ENCODE measurements around the gene LRRC10B.

The LRRC10B gene

DNA sequence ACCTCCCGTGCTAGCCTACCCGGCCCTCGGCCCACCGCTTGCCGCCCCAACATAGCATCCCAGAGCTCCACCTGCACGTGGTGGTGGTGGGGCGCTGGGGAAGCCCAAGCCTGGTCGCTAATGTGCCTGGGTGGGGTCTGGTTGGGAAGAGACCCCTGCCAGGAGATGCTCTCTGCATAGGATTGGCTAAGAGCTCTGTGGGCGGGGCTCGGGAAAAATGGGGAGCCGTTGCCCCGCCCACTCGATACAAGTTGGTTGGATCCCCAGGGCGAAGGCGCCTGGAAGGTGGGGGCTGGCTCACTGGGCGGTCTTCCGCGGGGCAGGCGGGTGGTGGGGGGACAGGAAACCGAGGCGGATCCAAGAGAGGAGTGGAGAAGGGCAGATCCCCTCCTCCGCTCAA is 7.6 kb downstream of the LRRC10B start:
- no peaks in the 10 kb centered on the region for H3K36me3 ChIP-seq (ENCODE audit: control insufficient read depth, insufficient read depth, low read length)
- H3K4me3 ChIP-seq (ENCODE audit: insufficient read depth, low read depth, low read length), result no peak overlapping the region
- H3K27me3 ChIP-seq (ENCODE audit: control insufficient read depth, insufficient read depth, low read length, poor library complexity, severe bottlenecking), result no peaks in the 10 kb centered on the region
- peaks cover 33% of the 10 kb centered on the region for H3K4me1 ChIP-seq (ENCODE audit: control insufficient read depth, insufficient read depth, low read length)
- H3K9me3 ChIP-seq (ENCODE audit: control insufficient read depth, low read length), result no peaks in the 10 kb centered on the region
- no peak overlapping the region for H3K27ac ChIP-seq (ENCODE audit: insufficient read depth, low read depth, low read length, poor library complexity, severe bottlenecking)
- 83 to 84% methylated on average over 22 of the region's 22 CpGs for WGBS, 2 experiments

DNA sequence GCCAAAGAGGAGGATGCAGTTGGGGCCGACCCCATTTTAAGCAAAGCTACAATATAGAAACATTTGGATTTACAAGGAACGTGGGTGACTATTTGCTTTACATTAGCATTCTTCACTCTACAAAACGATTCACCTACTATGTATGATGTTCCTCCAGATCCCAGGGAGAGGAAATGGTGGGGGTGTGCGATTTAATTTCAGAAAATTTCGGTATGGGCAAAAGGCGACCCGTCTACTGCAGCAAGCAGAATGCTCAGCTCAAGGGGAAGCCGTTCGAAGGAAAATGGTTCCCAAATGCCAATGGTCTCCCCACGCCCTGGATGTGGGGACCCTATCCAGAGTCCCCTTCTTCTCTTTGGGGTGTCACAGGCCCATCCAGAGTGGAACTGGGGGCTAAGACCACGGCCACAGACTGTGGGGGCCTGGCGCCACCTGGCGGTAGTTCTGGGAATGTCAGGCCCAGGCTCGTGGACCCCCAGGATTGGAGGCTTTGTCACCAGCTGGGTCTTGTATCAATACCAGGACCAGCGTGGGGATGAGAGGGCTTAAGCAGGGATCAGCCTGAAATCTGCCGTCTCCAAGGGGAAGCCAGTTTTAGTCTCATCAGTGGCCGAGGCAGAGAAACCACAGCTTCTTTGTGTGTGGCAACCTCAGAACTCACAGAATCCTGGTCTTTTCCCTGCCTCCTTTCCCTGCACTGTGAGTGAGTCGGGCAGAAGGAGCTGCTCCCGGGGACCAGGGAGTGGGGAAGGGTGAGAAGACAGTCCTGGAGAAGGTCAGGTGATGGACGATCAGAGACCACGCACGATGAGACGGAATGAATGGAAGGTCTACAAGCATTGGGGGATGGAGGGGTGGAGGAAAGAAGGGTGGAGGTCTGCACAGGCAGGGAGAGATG is 8.4 kb downstream of the LRRC10B start:
- Histone ChIP-seq H3K4me1 (ENCODE audit: control insufficient read depth, insufficient read depth, low read length) (peaks cover 26% of the 10 kb centered on the region), H3K27ac (ENCODE audit: insufficient read depth, low read depth, low read length, poor library complexity, severe bottlenecking) (no peak overlapping the region), H3K27me3 (ENCODE audit: control insufficient read depth, insufficient read depth, low read length, poor library complexity, severe bottlenecking) (no peaks in the 10 kb centered on the region), H3K36me3 (ENCODE audit: control insufficient read depth, insufficient read depth, low read length) (no peaks in the 10 kb centered on the region), H3K9me3 (ENCODE audit: control insufficient read depth, low read length) (no peaks in the 10 kb centered on the region), H3K4me3 (ENCODE audit: insufficient read depth, low read depth, low read length) (no peak overlapping the region)
- WGBS, 2 experiments, result 52 to 54% methylated on average over 21 to 23 of the region's 23 CpGs

DNA sequence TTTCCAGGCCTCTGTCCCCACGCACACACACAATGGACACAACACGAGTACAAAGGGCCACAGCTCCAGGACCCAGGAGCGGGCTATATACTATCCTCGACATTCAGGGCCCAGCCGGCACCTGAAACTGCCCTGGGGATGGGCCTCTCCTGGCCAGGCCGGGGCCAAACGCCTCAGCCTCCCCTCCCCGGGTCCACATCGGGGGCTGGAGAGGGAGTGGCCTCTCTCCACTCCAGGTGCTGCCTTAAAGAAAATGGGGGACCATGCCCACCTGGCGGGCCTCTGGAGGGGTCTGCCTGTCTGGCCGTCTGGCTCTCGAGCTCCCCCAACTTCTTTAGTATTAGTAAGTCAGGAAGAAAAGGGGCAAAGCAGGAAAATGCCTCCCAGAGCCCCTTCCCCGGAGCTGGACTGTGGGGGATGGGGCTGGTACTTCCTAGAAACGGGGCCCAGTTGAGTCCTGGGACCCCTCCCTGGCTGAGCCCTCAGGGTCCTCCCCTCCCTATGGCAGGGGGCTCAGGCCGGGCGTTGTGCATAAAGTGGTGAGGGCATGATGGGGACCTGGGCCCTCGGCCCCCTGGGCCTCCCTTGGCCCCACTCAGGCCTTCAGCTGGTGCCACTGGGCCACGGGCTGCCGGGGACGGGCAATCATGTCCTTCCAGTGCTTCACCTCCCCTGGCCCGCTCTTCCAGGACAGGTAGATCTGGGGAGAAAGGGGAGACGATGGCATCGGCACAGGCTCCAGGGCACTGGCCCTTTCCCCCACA is 9.7 kb downstream of the LRRC10B start:
- H3K4me1 ChIP-seq (ENCODE audit: control insufficient read depth, insufficient read depth, low read length), result peaks cover 26% of the 10 kb centered on the region
- H3K4me3 ChIP-seq (ENCODE audit: insufficient read depth, low read depth, low read length), result no peak overlapping the region
- no peaks in the 10 kb centered on the region for H3K36me3 ChIP-seq (ENCODE audit: control insufficient read depth, insufficient read depth, low read length)
- 88 to 90% methylated on average over 23 of the region's 23 CpGs for WGBS, 2 experiments
- H3K27ac ChIP-seq (ENCODE audit: insufficient read depth, low read depth, low read length, poor library complexity, severe bottlenecking), result no peak overlapping the region
- H3K27me3 ChIP-seq (ENCODE audit: control insufficient read depth, insufficient read depth, low read length, poor library complexity, severe bottlenecking), result no peaks in the 10 kb centered on the region
- no peaks in the 10 kb centered on the region for H3K9me3 ChIP-seq (ENCODE audit: control insufficient read depth, low read length)

DNA sequence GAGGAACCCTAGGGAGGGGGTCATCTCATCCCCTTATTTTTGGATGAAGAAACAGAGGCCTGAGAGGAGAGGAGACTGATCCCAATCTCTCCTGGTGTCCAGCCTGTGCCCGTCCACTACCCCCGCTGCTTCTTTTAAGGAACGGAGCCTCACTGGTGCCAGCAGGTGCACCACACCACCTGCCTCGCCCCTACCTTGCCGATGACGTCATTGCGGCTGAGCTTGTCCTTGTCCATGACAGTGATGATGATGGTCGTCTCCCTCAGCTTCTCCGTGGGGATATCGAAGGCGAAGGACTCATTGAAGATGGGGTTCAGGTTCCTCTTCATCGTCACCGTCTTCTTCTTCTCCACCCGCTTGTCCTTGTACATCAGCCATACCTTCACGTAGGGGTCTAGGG is 14.3 kb downstream of the LRRC10B start:
- Histone ChIP-seq H3K36me3 (ENCODE audit: control insufficient read depth, insufficient read depth, low read length) (no peaks in the 10 kb centered on the region), H3K9me3 (ENCODE audit: control insufficient read depth, low read length) (no peaks in the 10 kb centered on the region), H3K4me3 (ENCODE audit: insufficient read depth, low read depth, low read length) (no peak overlapping the region), H3K4me1 (ENCODE audit: control insufficient read depth, insufficient read depth, low read length) (no peaks in the 10 kb centered on the region), H3K27me3 (ENCODE audit: control insufficient read depth, insufficient read depth, low read length, poor library complexity, severe bottlenecking) (no peaks in the 10 kb centered on the region), H3K27ac (ENCODE audit: insufficient read depth, low read depth, low read length, poor library complexity, severe bottlenecking) (no peak overlapping the region)
- WGBS, 2 experiments, result 93 to 95% methylated on average over 15 of the region's 15 CpGs

DNA sequence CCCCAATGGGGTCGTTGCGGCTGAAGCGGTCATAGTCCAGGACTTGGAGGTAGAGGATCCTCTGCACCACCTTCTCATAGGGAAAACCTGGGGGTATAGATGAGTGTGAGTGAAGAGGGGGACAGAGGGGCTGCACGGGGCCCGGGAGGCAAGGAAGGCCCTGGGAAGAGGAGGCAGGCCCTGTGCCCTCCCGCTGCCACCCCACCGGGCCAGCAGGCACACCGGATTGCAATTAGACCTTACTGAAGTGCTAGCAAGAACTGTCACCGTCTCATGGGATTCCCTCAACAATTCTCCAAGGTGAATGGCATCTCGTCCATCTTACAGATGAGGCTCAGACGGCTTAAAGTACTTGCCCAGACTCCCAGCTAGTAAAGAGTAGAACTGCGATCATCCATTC is 15.9 kb downstream of the LRRC10B start:
- Histone ChIP-seq H3K4me3 (ENCODE audit: insufficient read depth, low read depth, low read length) (no peak overlapping the region), H3K36me3 (ENCODE audit: control insufficient read depth, insufficient read depth, low read length) (no peaks in the 10 kb centered on the region), H3K4me1 (ENCODE audit: control insufficient read depth, insufficient read depth, low read length) (no peaks in the 10 kb centered on the region), H3K27me3 (ENCODE audit: control insufficient read depth, insufficient read depth, low read length, poor library complexity, severe bottlenecking) (no peaks in the 10 kb centered on the region), H3K9me3 (ENCODE audit: control insufficient read depth, low read length) (no peaks in the 10 kb centered on the region), H3K27ac (ENCODE audit: insufficient read depth, low read depth, low read length, poor library complexity, severe bottlenecking) (no peak overlapping the region)
- 94% methylated on average over 12 of the region's 12 CpGs for WGBS, 2 experiments

DNA sequence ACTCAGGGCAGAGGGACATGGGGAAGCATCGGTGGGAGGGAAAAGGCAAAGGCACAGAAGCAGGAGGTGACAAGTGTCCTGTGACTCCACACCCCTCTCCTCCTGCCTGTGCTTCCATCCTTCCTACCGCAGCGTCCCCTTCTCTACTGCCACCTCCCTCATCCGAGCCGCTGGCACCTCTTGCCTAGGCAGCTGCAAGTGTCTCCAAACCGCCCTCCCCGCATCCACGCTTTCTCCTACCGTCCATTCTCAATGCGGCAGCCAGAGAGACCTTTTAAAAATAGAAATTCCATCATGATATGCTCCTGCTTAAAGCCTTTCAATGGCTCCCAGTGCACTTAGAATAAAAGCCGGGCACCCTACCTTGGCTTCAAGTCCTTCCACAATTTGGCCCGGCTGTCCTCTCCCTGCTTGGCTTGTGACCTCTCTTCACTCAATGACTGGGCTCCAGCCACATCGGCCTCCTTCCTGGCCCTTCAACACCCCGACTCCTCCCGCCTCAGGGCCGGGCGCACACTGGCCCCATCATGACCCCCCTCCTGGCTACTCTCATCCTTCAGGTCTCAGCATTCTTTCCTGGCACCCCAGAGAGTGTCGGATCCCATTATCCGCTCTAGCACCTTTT is 16.5 kb downstream of the LRRC10B start:
- Histone ChIP-seq H3K4me1 (ENCODE audit: control insufficient read depth, insufficient read depth, low read length) (no peaks in the 10 kb centered on the region), H3K36me3 (ENCODE audit: control insufficient read depth, insufficient read depth, low read length) (no peaks in the 10 kb centered on the region), H3K9me3 (ENCODE audit: control insufficient read depth, low read length) (no peaks in the 10 kb centered on the region), H3K27ac (ENCODE audit: insufficient read depth, low read depth, low read length, poor library complexity, severe bottlenecking) (no peak overlapping the region), H3K27me3 (ENCODE audit: control insufficient read depth, insufficient read depth, low read length, poor library complexity, severe bottlenecking) (no peaks in the 10 kb centered on the region), H3K4me3 (ENCODE audit: insufficient read depth, low read depth, low read length) (no peak overlapping the region)
- WGBS, 2 experiments, result 94% methylated on average over 19 of the region's 19 CpGs

DNA sequence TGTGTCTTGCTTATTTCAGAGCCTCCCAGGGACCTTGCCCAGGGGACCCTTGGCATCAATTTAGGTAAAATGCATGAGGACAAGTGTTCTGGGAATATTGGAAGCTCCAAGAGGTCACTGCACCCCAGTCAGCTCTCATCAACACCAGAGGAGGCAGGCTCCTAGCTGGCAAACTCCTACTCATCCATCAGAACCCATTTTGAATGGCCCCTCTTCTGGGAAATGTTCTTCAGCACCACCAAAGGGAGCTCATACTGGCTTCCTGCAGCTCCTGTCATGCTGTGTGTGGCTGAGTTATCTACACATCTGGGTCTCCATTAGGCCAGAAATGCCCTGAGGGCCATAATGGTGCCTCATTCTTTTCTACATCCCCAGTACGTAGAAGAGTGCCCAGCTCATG is 17.7 kb downstream of the LRRC10B start:
- no peaks in the 10 kb centered on the region for H3K27me3 ChIP-seq (ENCODE audit: control insufficient read depth, insufficient read depth, low read length, poor library complexity, severe bottlenecking)
- 94 to 96% methylated on average over 1 of the region's 1 CpG for WGBS, 2 experiments
- no peak overlapping the region for H3K4me3 ChIP-seq (ENCODE audit: insufficient read depth, low read depth, low read length)
- no peaks in the 10 kb centered on the region for H3K4me1 ChIP-seq (ENCODE audit: control insufficient read depth, insufficient read depth, low read length)
- H3K9me3 ChIP-seq (ENCODE audit: control insufficient read depth, low read length), result no peaks in the 10 kb centered on the region
- no peaks in the 10 kb centered on the region for H3K36me3 ChIP-seq (ENCODE audit: control insufficient read depth, insufficient read depth, low read length)
- no peak overlapping the region for H3K27ac ChIP-seq (ENCODE audit: insufficient read depth, low read depth, low read length, poor library complexity, severe bottlenecking)

DNA sequence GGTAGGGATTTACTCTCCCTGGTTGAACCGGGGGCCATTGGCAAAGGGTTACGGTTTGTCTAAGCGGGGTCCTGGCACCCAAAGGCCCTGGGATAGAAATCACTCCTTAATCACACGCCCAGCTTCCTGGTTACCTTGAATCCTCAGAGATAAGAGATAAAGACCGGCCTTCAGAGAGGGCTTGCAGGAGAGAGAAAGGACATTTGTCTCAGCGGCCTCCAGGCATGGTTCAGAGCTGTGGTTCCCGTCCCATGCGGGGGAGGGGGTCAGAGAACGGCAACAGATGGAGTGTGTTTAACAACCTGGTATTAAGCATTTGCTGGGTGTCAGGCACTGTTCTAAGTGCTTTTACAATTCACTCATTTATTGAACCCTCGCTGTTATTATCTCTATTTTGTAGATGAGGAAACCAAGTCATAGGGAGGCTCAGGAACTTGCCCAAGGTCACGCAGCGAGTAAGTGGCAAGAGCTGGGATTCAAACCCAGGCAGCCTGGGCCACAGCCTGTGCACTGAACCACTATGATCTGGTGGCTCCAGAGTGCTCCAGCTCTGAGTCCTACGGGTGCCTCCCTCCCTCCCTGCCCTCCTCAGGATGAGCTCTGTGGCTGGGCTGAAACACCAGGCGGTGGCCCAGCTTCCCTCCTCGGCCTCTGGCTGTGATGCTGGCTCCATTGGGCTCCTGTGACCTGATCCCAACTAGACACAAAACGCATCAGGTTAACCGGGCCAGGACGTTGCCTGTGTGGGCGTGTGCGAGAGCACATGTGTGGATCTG is 18.6 kb downstream of the LRRC10B start:
- no peaks in the 10 kb centered on the region for H3K36me3 ChIP-seq (ENCODE audit: control insufficient read depth, insufficient read depth, low read length)
- H3K27me3 ChIP-seq (ENCODE audit: control insufficient read depth, insufficient read depth, low read length, poor library complexity, severe bottlenecking), result no peaks in the 10 kb centered on the region
- H3K9me3 ChIP-seq (ENCODE audit: control insufficient read depth, low read length), result no peaks in the 10 kb centered on the region

DNA sequence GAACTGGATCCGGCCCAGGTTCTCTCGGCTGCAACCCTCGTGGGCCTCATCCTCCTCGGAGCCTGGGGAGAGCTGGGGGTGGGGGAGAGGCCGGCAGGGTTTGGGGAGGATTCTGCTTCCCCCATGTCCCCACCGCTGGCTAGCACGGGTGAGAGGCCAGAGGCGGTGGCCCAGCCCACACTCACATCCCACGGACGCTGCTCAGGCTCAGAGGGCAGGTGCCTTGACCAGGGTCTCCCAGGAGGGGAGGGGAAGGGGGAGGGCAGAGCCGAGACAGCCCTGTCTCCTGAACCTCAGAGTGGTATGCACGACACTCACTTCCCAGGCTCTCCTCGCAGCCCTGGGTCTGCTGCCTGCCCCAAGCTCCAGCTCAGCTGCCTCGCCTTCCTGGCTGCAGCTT is 19.6 kb downstream of the LRRC10B start:
- Histone ChIP-seq H3K9me3 (ENCODE audit: control insufficient read depth, low read length) (no peaks in the 10 kb centered on the region), H3K36me3 (ENCODE audit: control insufficient read depth, insufficient read depth, low read length) (no peaks in the 10 kb centered on the region), H3K27me3 (ENCODE audit: control insufficient read depth, insufficient read depth, low read length, poor library complexity, severe bottlenecking) (no peaks in the 10 kb centered on the region), H3K4me3 (ENCODE audit: insufficient read depth, low read depth, low read length) (no peak overlapping the region), H3K27ac (ENCODE audit: insufficient read depth, low read depth, low read length, poor library complexity, severe bottlenecking) (no peak overlapping the region), H3K4me1 (ENCODE audit: control insufficient read depth, insufficient read depth, low read length) (no peaks in the 10 kb centered on the region)
- 75 to 76% methylated on average over 14 of the region's 14 CpGs for WGBS, 2 experiments

More for the DNA sequence above, 18.6 kb downstream of the LRRC10B start:
- Histone ChIP-seq H3K4me3 (ENCODE audit: insufficient read depth, low read depth, low read length) (no peak overlapping the region), H3K4me1 (ENCODE audit: control insufficient read depth, insufficient read depth, low read length) (no peaks in the 10 kb centered on the region), H3K27ac (ENCODE audit: insufficient read depth, low read depth, low read length, poor library complexity, severe bottlenecking) (no peak overlapping the region)
- 92 to 93% methylated on average over 20 of the region's 20 CpGs for WGBS, 2 experiments

All from ectodermal cell (in vitro differentiated cells).